SJCRH30 (cell line): ENCODE measurements around the gene MEF2C. TPM values are rescaled to one million over a fixed set of nuclear protein-coding genes. Genes with fewer than 3 reads are reported as not detected.
A peak's percentile ranks its signal among the peaks of the same experiment; 100 is the strongest.

ENCODE experiments used
- DNase-seq, 2 experiments: peaks; one replicate each; pipeline ENCODE4 v3.0.0-alpha.2; 2015 to 2020
- H3K27ac ChIP-seq: fragments of 250-450 bp; sonication (Bioruptor Pico); 2 replicates; pipeline ENCODE4 v1.5.1; 2020; ENCODE audit warnings: mild to moderate bottlenecking, moderate library complexity
- H3K27me3 ChIP-seq: fragments of 250-450 bp; sonication (Bioruptor Pico); 2 replicates; pipeline ENCODE4 v1.5.1; 2020; ENCODE audit warnings: mild to moderate bottlenecking, moderate library complexity
- H3K36me3 ChIP-seq: fragments of 250-450 bp; sonication (Bioruptor Pico); 2 replicates; pipeline ENCODE4 v1.5.1; 2020; ENCODE audit warnings: mild to moderate bottlenecking, moderate library complexity
- H3K4me1 ChIP-seq: fragments of 250-450 bp; sonication (Bioruptor Pico); 2 replicates; pipeline ENCODE4 v1.5.1; 2020; ENCODE audit warnings: mild to moderate bottlenecking, moderate library complexity
- H3K4me3 ChIP-seq: fragments of 250-450 bp; sonication (Bioruptor Pico); 2 replicates; pipeline ENCODE4 v1.5.1; 2020; ENCODE audit warnings: mild to moderate bottlenecking, moderate library complexity
- H3K9me3 ChIP-seq: fragments of 250-450 bp; sonication (Bioruptor Pico); replicated peaks from 2 replicates; pipeline ENCODE4 v1.5.1; 2020; ENCODE audit warnings: mild to moderate bottlenecking, moderate library complexity
- total RNA-seq: library from RNA; depleted of rRNA; stranded (reverse); fragments of >200 nt; shearing (Covaris generic); gene quantifications from 2 replicates; pipeline ENCODE4 v1.2.3, GENCODE V29; 2014

Gene MEF2C
- total RNA-seq, 1 experiment from 2014 or later: 67.2 TPM

- no peak for DNase-seq
- Histone ChIP-seq H3K27me3 (no peaks in the 10 kb centered on the region), H3K36me3 (peaks cover 10% of the 10 kb centered on the region), H3K4me1 (no peaks in the 10 kb centered on the region), H3K9me3 (no peaks in the 10 kb centered on the region), H3K27ac (no peak overlapping the region), H3K4me3 (no peak overlapping the region)
Measured at GRCh38 chr5:88834499-88834898, 48.5 kb downstream of the MEF2C start.

DNA sequence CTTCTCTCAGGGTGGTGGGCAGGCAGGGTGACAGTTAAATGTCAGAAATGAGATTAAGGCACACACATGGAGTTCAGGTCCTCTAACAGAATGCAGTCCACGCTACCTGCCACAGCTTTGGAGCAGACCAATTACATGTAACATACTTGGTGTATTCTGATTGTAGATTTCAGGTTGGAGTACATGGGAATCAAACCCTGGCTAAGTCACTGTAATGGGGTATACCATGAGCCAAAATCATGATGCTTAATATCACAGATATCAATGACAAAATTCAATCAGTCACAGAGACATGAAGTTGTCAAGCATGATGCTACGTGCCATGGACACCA, 48.9 kb downstream of the MEF2C start:
- no peak overlapping the region for H3K27ac ChIP-seq
- DNase-seq: no peak

GRCh38 chr5:88833371-88834130, 49.4 kb downstream of the MEF2C start:
- no peak for DNase-seq
- H3K4me3 ChIP-seq: no peak overlapping the region
- no peaks in the 10 kb centered on the region for H3K9me3 ChIP-seq
- peaks cover 10% of the 10 kb centered on the region; the same call in 1 of the 2 replicates for H3K36me3 ChIP-seq
- H3K4me1 ChIP-seq: no peaks in the 10 kb centered on the region
- H3K27me3 ChIP-seq: no peaks in the 10 kb centered on the region
- H3K27ac ChIP-seq: no peak overlapping the region

More for the DNA sequence above, 48.9 kb downstream of the MEF2C start:
- Histone ChIP-seq H3K27me3 (no peaks in the 10 kb centered on the region), H3K4me1 (no peaks in the 10 kb centered on the region), H3K4me3 (no peak overlapping the region), H3K36me3 (peaks cover 10% of the 10 kb centered on the region), H3K9me3 (no peaks in the 10 kb centered on the region)

- Histone ChIP-seq H3K4me3 (no peak overlapping the region), H3K27ac (no peak overlapping the region), H3K4me1 (peaks cover 14% of the 10 kb centered on the region), H3K36me3 (0 out of 2 replicates have a peak, but pooled peaks cover 2% of the 10 kb centered on the region), H3K9me3 (no peaks in the 10 kb centered on the region), H3K27me3 (no peaks in the 10 kb centered on the region)
- peak in 1 of 2 experiments; percentile 19 for DNase-seq
Measured at GRCh38 chr5:88831816-88832215, 51.2 kb downstream of the MEF2C start.

- no peak overlapping the region for H3K4me3 ChIP-seq
- H3K27me3 ChIP-seq: no peaks in the 10 kb centered on the region
- H3K36me3 ChIP-seq: no peaks in the 10 kb centered on the region
- H3K27ac ChIP-seq: no peak overlapping the region
- H3K4me1 ChIP-seq: peaks cover 23% of the 10 kb centered on the region
- H3K9me3 ChIP-seq: no peaks in the 10 kb centered on the region
- DNase-seq: no peak
Measured at GRCh38 chr5:88830567-88830966, 52.4 kb downstream of the MEF2C start.

DNA sequence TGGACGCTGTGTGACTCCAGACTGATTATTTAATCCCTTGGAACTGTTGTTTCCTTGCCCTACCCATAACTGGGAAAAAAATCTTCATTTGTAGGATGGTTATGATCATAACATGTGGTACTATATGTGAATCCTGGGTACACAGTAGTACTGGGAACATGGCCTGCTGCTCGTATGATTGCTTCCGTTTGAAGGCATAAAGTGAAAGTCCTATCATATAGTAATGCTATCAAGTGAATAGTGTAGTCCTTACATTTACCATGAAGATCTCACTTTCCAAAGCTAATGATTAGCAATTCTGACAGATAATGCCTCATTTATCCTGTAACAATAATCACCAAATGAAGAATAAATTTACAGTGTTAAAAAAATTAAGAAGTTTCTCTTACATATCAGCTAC, 53.2 kb downstream of the MEF2C start:
- Histone ChIP-seq H3K9me3 (no peaks in the 10 kb centered on the region), H3K4me3 (no peak overlapping the region), H3K4me1 (peaks cover 31% of the 10 kb centered on the region), H3K27me3 (no peaks in the 10 kb centered on the region), H3K36me3 (0 out of 2 replicates have a peak, but pooled peaks cover 3% of the 10 kb centered on the region), H3K27ac (no peak overlapping the region)
- no peak for DNase-seq

DNA sequence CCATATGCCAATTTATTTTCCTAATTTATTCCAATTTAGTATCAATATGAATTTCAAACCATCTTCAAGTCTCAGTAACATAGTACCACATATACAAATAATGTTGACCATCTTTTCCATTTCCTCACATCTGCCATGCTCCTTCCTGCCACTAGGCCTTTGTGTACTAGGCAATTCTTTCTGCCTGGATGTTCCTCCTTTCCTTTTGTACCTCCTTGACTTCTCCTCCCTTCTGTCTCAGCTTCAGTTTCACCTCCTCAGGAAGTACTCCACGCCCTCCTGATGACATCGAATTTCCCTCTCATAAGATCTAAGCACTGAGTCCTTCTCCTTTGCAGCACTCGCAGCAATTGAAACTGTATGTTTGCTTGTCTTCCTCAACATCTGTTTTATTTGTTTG, 53.9 kb downstream of the MEF2C start:
- no peak overlapping the region for H3K4me3 ChIP-seq
- H3K9me3 ChIP-seq: no peaks in the 10 kb centered on the region
- no peak for DNase-seq
- no peaks in the 10 kb centered on the region for H3K27me3 ChIP-seq
- no peak overlapping the region for H3K27ac ChIP-seq
- H3K36me3 ChIP-seq: 0 out of 2 replicates have a peak, but pooled peaks cover 3% of the 10 kb centered on the region
- H3K4me1 ChIP-seq: peaks cover 35% of the 10 kb centered on the region

DNA sequence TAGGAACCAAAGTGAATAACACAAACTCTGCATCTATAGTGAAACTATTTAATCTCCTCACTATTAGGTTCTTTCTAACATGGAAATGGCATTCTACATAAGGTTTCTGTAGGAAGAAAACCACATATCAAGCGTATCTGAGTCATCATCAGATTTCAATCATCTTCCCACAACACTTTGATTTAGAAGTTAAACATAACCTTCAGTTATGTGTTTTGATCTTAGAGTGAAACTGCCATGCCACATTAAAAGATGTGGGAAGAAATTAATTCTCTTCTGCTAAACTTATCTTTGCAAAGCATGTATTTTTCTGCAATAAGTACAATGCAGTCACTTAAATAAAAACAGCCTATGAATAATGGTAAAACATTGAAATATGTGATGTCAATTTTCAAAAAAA, 55.0 kb downstream of the MEF2C start:
- Histone ChIP-seq H3K9me3 (no peaks in the 10 kb centered on the region), H3K27ac (no peak overlapping the region), H3K27me3 (no peaks in the 10 kb centered on the region), H3K36me3 (peaks cover 10% of the 10 kb centered on the region; the same call in 1 of the 2 replicates), H3K4me1 (peaks cover 35% of the 10 kb centered on the region), H3K4me3 (no peak overlapping the region)
- no peak for DNase-seq

DNA sequence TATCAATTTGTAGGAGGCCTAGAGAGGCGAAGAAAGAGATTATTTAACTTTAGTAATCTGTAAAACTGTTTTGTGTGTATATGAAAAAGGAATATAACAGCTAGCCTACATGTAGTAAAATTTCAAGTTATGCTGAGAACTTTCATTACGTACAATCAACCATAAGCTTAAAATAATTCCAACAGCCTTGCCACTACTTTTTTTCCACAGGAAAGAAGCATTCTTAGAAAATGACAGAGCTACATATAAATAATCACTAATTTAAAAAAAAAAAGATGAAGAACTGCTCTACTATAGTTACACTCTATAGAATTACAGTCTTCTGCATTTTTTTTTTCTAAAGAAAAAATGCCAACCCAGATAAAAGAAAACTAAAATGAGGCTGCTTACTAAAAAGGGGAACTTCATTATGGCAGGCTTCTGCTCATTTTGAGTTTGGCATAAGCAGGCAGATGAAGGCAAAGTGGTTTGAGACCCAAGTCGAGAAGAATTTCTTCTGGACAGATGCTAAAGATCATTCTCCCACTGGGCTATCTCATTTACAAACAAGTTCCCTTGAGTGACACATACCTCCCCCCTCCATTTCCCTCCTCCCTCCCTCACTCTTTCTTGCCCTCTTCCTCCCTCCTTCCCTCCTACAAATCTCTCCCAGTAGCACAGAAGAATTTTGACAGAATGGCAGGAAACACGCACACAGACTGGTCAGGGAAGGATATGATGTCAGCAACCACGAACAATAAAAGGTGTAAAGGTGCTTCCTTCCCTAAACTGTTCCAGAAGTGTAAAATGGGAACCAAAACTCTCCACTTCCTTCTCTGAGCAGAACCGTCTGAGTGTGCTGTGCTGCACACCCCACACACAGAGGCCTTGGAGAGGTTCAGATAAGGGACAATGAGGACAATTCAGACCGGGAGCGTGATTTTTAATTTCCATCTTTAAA, 56.1 kb downstream of the MEF2C start:
- no peaks in the 10 kb centered on the region for H3K27me3 ChIP-seq
- H3K27ac ChIP-seq: no peak overlapping the region; the same call in 1 of the 2 replicates
- H3K36me3 ChIP-seq: peaks cover 21% of the 10 kb centered on the region; the same call in 1 of the 2 replicates
- DNase-seq: no peak
- H3K9me3 ChIP-seq: no peaks in the 10 kb centered on the region
- H3K4me1 ChIP-seq: peaks cover 35% of the 10 kb centered on the region
- H3K4me3 ChIP-seq: no peak overlapping the region

GRCh38 chr5:88825584-88826315, 57.2 kb downstream of the MEF2C start:
- H3K4me3 ChIP-seq: no peak overlapping the region
- peaks cover 35% of the 10 kb centered on the region for H3K4me1 ChIP-seq
- H3K9me3 ChIP-seq: no peaks in the 10 kb centered on the region
- H3K36me3 ChIP-seq: peaks cover 30% of the 10 kb centered on the region; the same call in 1 of the 2 replicates
- DNase-seq: peak in 1 of 2 experiments; percentile 20
- H3K27me3 ChIP-seq: no peaks in the 10 kb centered on the region
- no peak overlapping the region for H3K27ac ChIP-seq

DNA sequence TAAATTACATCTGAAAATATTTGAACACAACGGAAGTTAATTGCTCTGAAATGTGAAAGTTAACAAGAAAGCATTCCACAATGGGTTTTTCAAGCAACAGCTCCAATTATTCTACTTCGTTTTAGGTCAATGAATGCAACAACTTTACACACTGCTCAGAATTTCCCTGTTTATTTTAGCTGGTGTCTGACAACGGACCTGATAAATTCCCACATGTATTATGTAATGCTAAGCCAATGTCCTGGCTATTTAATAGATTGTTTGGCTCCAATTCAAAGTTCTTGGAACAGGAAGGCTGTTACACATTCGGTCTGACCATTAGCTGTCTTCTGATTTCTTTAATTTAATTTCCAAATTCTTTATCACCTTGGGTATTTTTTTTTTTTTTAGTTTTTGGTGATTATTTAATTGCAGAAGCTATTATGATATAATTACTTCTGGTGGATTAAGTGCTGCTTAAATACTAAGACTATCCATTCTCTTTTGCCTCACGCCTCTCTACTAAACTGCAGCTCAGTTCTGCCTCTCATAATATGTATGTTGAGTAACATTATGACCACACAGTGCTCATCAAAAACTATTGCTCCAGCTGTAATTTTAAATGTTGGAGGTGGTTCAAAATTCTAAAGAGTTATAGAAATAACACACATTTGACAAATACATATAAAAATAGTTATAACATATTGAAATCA, 57.9 kb downstream of the MEF2C start:
- Histone ChIP-seq H3K9me3 (no peaks in the 10 kb centered on the region), H3K36me3 (peaks cover 30% of the 10 kb centered on the region; the same call in 1 of the 2 replicates), H3K4me1 (peaks cover 35% of the 10 kb centered on the region), H3K27ac (no peak overlapping the region), H3K27me3 (no peaks in the 10 kb centered on the region), H3K4me3 (no peak overlapping the region)
- DNase-seq: peak in 1 of 2 experiments; percentile 42

- H3K4me3 ChIP-seq: no peak overlapping the region
- no peak for DNase-seq
- H3K27me3 ChIP-seq: no peaks in the 10 kb centered on the region
- peaks cover 35% of the 10 kb centered on the region for H3K4me1 ChIP-seq
- no peaks in the 10 kb centered on the region for H3K9me3 ChIP-seq
- no peak overlapping the region for H3K27ac ChIP-seq
- H3K36me3 ChIP-seq: peaks cover 30% of the 10 kb centered on the region; the same call in 1 of the 2 replicates
Measured at GRCh38 chr5:88824141-88824540, 58.8 kb downstream of the MEF2C start.

DNA sequence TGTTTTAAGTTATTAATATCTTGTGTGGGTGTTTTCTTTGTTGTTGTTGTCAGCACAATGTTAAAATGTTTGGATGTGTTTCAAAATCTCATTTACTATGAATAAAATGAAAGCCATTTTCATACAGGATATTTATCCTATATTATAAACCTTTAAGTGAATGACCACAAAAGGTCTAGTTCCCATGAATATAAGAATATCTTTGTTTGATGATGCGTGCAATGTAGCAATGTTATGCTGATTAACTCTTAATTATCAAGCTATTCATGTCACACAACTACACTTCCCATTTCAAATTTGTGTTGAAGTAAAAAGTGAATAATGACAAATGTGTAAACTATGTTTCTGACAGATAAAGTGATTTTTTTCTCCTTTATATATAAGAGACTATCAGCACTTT, 59.8 kb downstream of the MEF2C start:
- Histone ChIP-seq H3K4me3 (no peak overlapping the region), H3K36me3 (peaks cover 30% of the 10 kb centered on the region; the same call in 1 of the 2 replicates), H3K27me3 (no peaks in the 10 kb centered on the region), H3K27ac (no peak overlapping the region), H3K4me1 (peaks cover 33% of the 10 kb centered on the region), H3K9me3 (no peaks in the 10 kb centered on the region)
- DNase-seq: no peak

- Histone ChIP-seq H3K27ac (no peak overlapping the region), H3K4me1 (peaks cover 22% of the 10 kb centered on the region), H3K27me3 (no peaks in the 10 kb centered on the region), H3K9me3 (no peaks in the 10 kb centered on the region), H3K4me3 (no peak overlapping the region), H3K36me3 (peaks cover 34% of the 10 kb centered on the region; the same call in 1 of the 2 replicates)
- DNase-seq: no peak
Measured at GRCh38 chr5:88821161-88821560, 61.8 kb downstream of the MEF2C start.
